Esophagus muscularis mucosa (tissue), 3 donors: Measurements from ENCODE around the gene TCTN1.

Experiments used
- CTCF ChIP-seq, 3 experiments: fragments of 200-600 bp in 2 of 3; fragments of 450-650 bp in 1 of 3; sonication (generic) in 2 of 3; IDR thresholded peaks; one replicate each; pipeline ENCODE4 v1.5.1; 2017 to 2019; ENCODE audit warnings: antibody characterized with exemption in 3 of 3, mild to moderate bottlenecking in 2 of 3, moderate library complexity in 1 of 3
- POLR2A ChIP-seq: fragments of 450-650 bp; IDR thresholded peaks from one replicate; pipeline ENCODE4 v1.6.1; 2017; ENCODE audit warnings: antibody characterized with exemption, moderate library complexity, mild to moderate bottlenecking, low read depth
- POLR2AphosphoS5 ChIP-seq, 2 donors: sonication (generic); formaldehyde crosslinking; IDR thresholded peaks; one replicate each; pipeline ENCODE4 v1.6.1; 2017; ENCODE audit warnings: antibody characterized with exemption in 2 of 2

- TF ChIP-seq CTCF (IDR thresholded peaks at IDR 0.05) (no peak), POLR2A (no peak), POLR2AphosphoS5 (IDR thresholded peaks at IDR 0.05) (no peak)
Measured at GRCh38 chr12:110658878-110659277, 44.9 kb downstream of the TCTN1 start.
